A549 (cell line): ENCODE results near the gene SENP5. TPM values are rescaled to one million over a fixed set of nuclear protein-coding genes. Genes with fewer than 3 reads are reported as not detected.
A peak's percentile ranks its signal among the peaks of the same experiment; 100 is the strongest.
"Not testable (repeated sequence)": the region's sequence is repeated elsewhere in the genome, so short reads cannot be mapped to it uniquely, and the experiment has no call there.

Experiments
- ATAC-seq, 2 experiments: fragments of 200-7000 bp in 1 of 2; fragments of >200 bp in 1 of 2; cut with Nextera tagmentation in 1 of 2; cut with Tn5 transposase in 1 of 2; 3 replicates each; pipeline versions ENCODE4 v1.8.0 to v1.9.1; 2018 to 2020; ENCODE audit warnings: mild to moderate bottlenecking in 1 of 2, moderate library complexity in 1 of 2
- CTCF ChIA-PET: fragments of 300-600 bp; sonication (Branson Sonifier 250); formaldehyde crosslinking; extraction: SDS; loops from one replicate; lab custom pipeline; 2021; ENCODE audit warnings: antibody characterized with exemption, inconsistent platforms; lab: Yijun Ruan, JAX
- POLR2A ChIA-PET: fragments of 350-600 bp; formaldehyde crosslinking; extraction: SDS; loops from one replicate; lab custom pipeline; 2021; ENCODE audit warnings: antibody characterized with exemption, inconsistent platforms; lab: Yijun Ruan, JAX
- DNase-seq, 2 experiments: peaks; one replicate each; pipeline versions ENCODE4 v3.0.0 to v3.0.0-alpha.2; 2011 to 2016; ENCODE audit warnings: low read depth in 1 of 2, low spot score in 1 of 2
- FAIRE-seq: peaks from 2 replicates; lab custom pipeline; 2011; peaks lifted over from hg19 to GRCh38; lab: Jason Lieb, UNC
- H3K27ac ChIP-seq, 2 experiments: fragments of >200 bp; sonication (Bioruptor Twin); formaldehyde crosslinking; 3 replicates each; pipeline ENCODE4 v1.5.1; 2016 to 2017
- H3K4me1 ChIP-seq: fragments of >200 bp; sonication (Bioruptor Twin); formaldehyde crosslinking; 3 replicates; pipeline ENCODE4 v1.6.1; 2016
- H3K4me2 ChIP-seq: fragments of >200 bp; sonication (Bioruptor Twin); formaldehyde crosslinking; 3 replicates; pipeline ENCODE4 v1.6.1; 2016
- H3K4me3 ChIP-seq: fragments of >200 bp; sonication (Bioruptor Twin); formaldehyde crosslinking; 3 replicates; pipeline ENCODE4 v1.5.1; 2016
- H3K9me3 ChIP-seq: fragments of >200 bp; sonication (Bioruptor Twin); formaldehyde crosslinking; 3 replicates; pipeline ENCODE4 v1.6.1; 2016
- BCL3 ChIP-seq: fragments of >200 bp; sonication (Bioruptor Twin); formaldehyde crosslinking; IDR thresholded peaks from 3 replicates; pipeline ENCODE4 v1.6.1; 2016
- CHD4 ChIP-seq: fragments of 200-600 bp; sonication (generic); IDR thresholded peaks from 2 replicates; pipeline ENCODE4 v1.6.1; 2016; ENCODE audit warnings: antibody characterized with exemption, mild to moderate bottlenecking, borderline replicate concordance
- ELK1 ChIP-seq: fragments of 150-350 bp; IDR thresholded peaks from 2 replicates; pipeline ENCODE4 v1.6.1; 2014; ENCODE audit warnings: low read depth, mild to moderate bottlenecking, low read length
- EP300 ChIP-seq, 2 experiments: fragments of >200 bp; sonication (Bioruptor Twin); formaldehyde crosslinking; IDR thresholded peaks; 2 replicates in 1 of 2; 3 replicates in 1 of 2; pipeline ENCODE4 v1.6.1; 2016 to 2017
- FOSL2 ChIP-seq, 2 experiments: fragments of 450-650 bp in 1 of 2; fragments of >200 bp in 1 of 2; sonication (Bioruptor Twin) in 1 of 2; formaldehyde crosslinking; IDR thresholded peaks; 2 replicates each; pipeline versions ENCODE4 v1.5.0 to v1.6.1; 2016 to 2020; ENCODE audit warnings: mild to moderate bottlenecking in 1 of 2, moderate library complexity in 1 of 2
- FOXS1 ChIP-seq: fragments of 250-450 bp; sonication (Bioruptor Pico); IDR thresholded peaks from 2 replicates; pipeline ENCODE4 v1.5.0; 2020; ENCODE audit warnings: mild to moderate bottlenecking, moderate library complexity
- GATA3 ChIP-seq: IDR thresholded peaks from 2 replicates; pipeline ENCODE4 v1.6.1; 2012; ENCODE audit warnings: borderline replicate concordance
- HDAC2 ChIP-seq: fragments of 200-600 bp; sonication (generic); IDR thresholded peaks from 2 replicates; pipeline ENCODE4 v1.6.1; 2016
- HMGXB4 ChIP-seq: fragments of 250-450 bp; sonication (Bioruptor Pico); IDR thresholded peaks from 2 replicates; pipeline ENCODE4 v1.5.0; 2021; ENCODE audit warnings: mild to moderate bottlenecking, moderate library complexity, borderline replicate concordance
- HOXB13 ChIP-seq: fragments of 250-450 bp; sonication (Bioruptor Pico); IDR thresholded peaks from 2 replicates; pipeline ENCODE4 v1.5.0; 2020; ENCODE audit warnings: low read depth, mild to moderate bottlenecking, moderate library complexity
- MAFK ChIP-seq: fragments of 450-650 bp; IDR thresholded peaks from 2 replicates; pipeline ENCODE4 v1.6.1; 2014; ENCODE audit not compliant: partially characterized antibody
- MYC ChIP-seq: IDR thresholded peaks from 2 replicates; pipeline ENCODE4 v1.6.1; 2012; ENCODE audit warnings: mild to moderate bottlenecking, inconsistent platforms, low read length, improper control_type of control experiment, borderline replicate concordance
- NFE2L2 ChIP-seq: fragments of 150-350 bp; conservative IDR thresholded peaks from 2 replicates; pipeline ENCODE4 v1.6.1; 2014; ENCODE audit warnings: low read length
- NPAS2 ChIP-seq: fragments of 250-450 bp; sonication (Bioruptor Pico); IDR thresholded peaks from 2 replicates; pipeline ENCODE4 v1.8.0; 2022; ENCODE audit warnings: mild to moderate bottlenecking, moderate library complexity, borderline replicate concordance
- POLR2A ChIP-seq: IDR thresholded peaks from 2 replicates; pipeline ENCODE4 v1.6.1; 2012; ENCODE audit warnings: mild to moderate bottlenecking, low read length
- POLR2AphosphoS2 ChIP-seq: conservative IDR thresholded peaks from 2 replicates; pipeline ENCODE4 v1.6.1; 2012; ENCODE audit warnings: low read length, improper control_type of control experiment, inconsistent platforms
- RARB ChIP-seq: fragments of 250-450 bp; sonication (Bioruptor Pico); IDR thresholded peaks from 2 replicates; pipeline ENCODE4 v1.8.0; 2021; ENCODE audit warnings: mild to moderate bottlenecking, moderate library complexity
- RCOR1 ChIP-seq: fragments of 150-350 bp; IDR thresholded peaks from 2 replicates; pipeline ENCODE4 v1.6.1; 2014; ENCODE audit warnings: antibody characterized with exemption, low read length, low read depth
- RFX5 ChIP-seq: fragments of 450-650 bp; IDR thresholded peaks from 2 replicates; pipeline ENCODE4 v1.7.1; 2014; ENCODE audit warnings: antibody characterized with exemption, mild to moderate bottlenecking, moderate library complexity
- SMC3 ChIP-seq: fragments of >200 bp; sonication (Bioruptor Twin); formaldehyde crosslinking; IDR thresholded peaks from 3 replicates; pipeline ENCODE4 v1.6.1; 2018; ENCODE audit warnings: inconsistent platforms
- TP53 ChIP-seq: fragments of 250-450 bp; sonication (Bioruptor Pico); IDR thresholded peaks from 2 replicates; pipeline ENCODE4 v1.5.0; 2021; ENCODE audit warnings: mild to moderate bottlenecking, moderate library complexity
- ZC3H11A ChIP-seq: fragments of 450-650 bp; IDR thresholded peaks from 2 replicates; pipeline ENCODE4 v1.6.1; 2014; ENCODE audit warnings: antibody characterized with exemption, mild to moderate bottlenecking
- ZFP36 ChIP-seq: fragments of 450-650 bp; IDR thresholded peaks from 2 replicates; pipeline ENCODE4 v1.6.1; 2014; ENCODE audit warnings: borderline replicate concordance; ENCODE audit not compliant: partially characterized antibody
- ZNF302 ChIP-seq: fragments of 250-450 bp; sonication (Bioruptor Pico); IDR thresholded peaks from 2 replicates; pipeline ENCODE4 v1.9.0; 2021; ENCODE audit warnings: inconsistent platforms, mild to moderate bottlenecking, moderate library complexity
- WGBS: methylation state at CpG from one replicate; pipeline ENCODE4 v1.1.6; 2017; ENCODE audit errors: missing lambda C conversion rate; 5-methylcytosine and 5-hydroxymethylcytosine counted together
- polyA plus RNA-seq, 4 experiments: library from polyadenylated mRNA; depleted of rRNA in 3 of 4; stranded (reverse); fragments of >200 nt; fragmentation: RNase III in 1 of 4; extraction: RNeasy Plus Mini Kit Qiagen cat#74134 plus additional on column Dnase treatment in 1 of 4; gene quantifications; 2 replicates in 3 of 4; 3 replicates in 1 of 4; pipeline ENCODE4 v1.2.3, GENCODE V29; 2011 to 2017

The SENP5 gene
- polyA plus RNA-seq, 2 of the 4 experiments (the other 2 are of a cell fraction) = 6.8 to 12.9 TPM

- DNase-seq = no peak
- ChIA-PET CTCF (interaction anchor here (1.0 to 2.2 kb wide), 7 partner anchors 10 to 336 kb away, joined by 3 to 6 read pairs (median 4); partner anchors contain the start of gene PIGZ), POLR2A (interaction anchor here (0.8 to 1.5 kb wide), 8 partner anchors 11 to 374 kb away, joined by 3 to 10 read pairs (median 4); partner anchors contain the start of genes CEP19, FBXO45, PAK2 and PIGX)
- peak overlapping the region; percentile 89 for H3K4me3 ChIP-seq
- no peaks in the 10 kb centered on the region for H3K9me3 ChIP-seq
- FAIRE-seq = no peak
- TF ChIP-seq RCOR1 (no peak), CHD4 (no peak), MAFK (no peak), BCL3 (no peak), ZNF302 (no peak), RARB (no peak), SMC3 (no peak), FOSL2 (IDR thresholded peaks at IDR 0.05) (no peak), FOSL2 (CRISPR knock-in tag; IDR thresholded peaks at IDR 0.05) (no peak), ZFP36 (no peak), ELK1 (no peak), RFX5 (no peak), HDAC2 (no peak)
- ATAC-seq = peak; percentile 8 to 21; a peak in 4 of 6 replicates
- H3K4me1 ChIP-seq = peaks cover 9% of the 10 kb centered on the region; the same call in 2 of the 3 replicates
- H3K4me2 ChIP-seq = peak overlapping the region; percentile 98
- WGBS = 0% methylated on average over 4 of the region's 25 CpGs
- H3K27ac ChIP-seq = peak overlapping the region; percentile 74 to 98
These were observed 75.2 kb downstream of the SENP5 start for GRCh38 chr3:196942915-196943277.

GRCh38 chr3:196944037-196944790, 76.5 kb downstream of the SENP5 start:
- H3K4me2 ChIP-seq = peak overlapping the region; percentile 98
- H3K9me3 ChIP-seq, FAIRE-seq, H3K4me3 ChIP-seq, CTCF ChIA-PET, ATAC-seq, H3K4me1 ChIP-seq, POLR2A ChIA-PET, H3K27ac ChIP-seq, DNase-seq: not testable (repeated sequence)
- 88% methylated on average over 12 of the region's 14 CpGs for WGBS

- Histone ChIP-seq H3K27ac (no peak overlapping the region), H3K4me3 (no peak overlapping the region), H3K9me3 (no peaks in the 10 kb centered on the region), H3K4me2 (no peak overlapping the region), H3K4me1 (peaks cover 4% of the 10 kb centered on the region; the same call in 1 of the 3 replicates)
- ChIA-PET CTCF (interaction anchor here (1.9 kb wide), 1 partner anchor 11 kb away, joined by 4 read pairs; no protein-coding TSS in a partner anchor), POLR2A (no interaction called here)
- WGBS = 75% methylated on average over 6 of the region's 10 CpGs
- FAIRE-seq (no peak), DNase-seq (peak in 1 of 2 experiments; percentile 38), ATAC-seq (peak; percentile 77 to 79)
- no peak for TF ChIP-seq FOSL2 (IDR thresholded peaks at IDR 0.05)
- TF ChIP-seq FOSL2 (CRISPR knock-in tag; IDR thresholded peaks at IDR 0.05) = no peak
- no peak for TF ChIP-seq HOXB13 (CRISPR knock-in tag)
- TF ChIP-seq POLR2A = no peak
- no peak for TF ChIP-seq ELK1
- TF ChIP-seq POLR2AphosphoS2 = no peak
- no peak for TF ChIP-seq HMGXB4 (CRISPR knock-in tag)
- no peak for TF ChIP-seq NPAS2 (CRISPR knock-in tag)
- no peak for TF ChIP-seq EP300 (IDR thresholded peaks at IDR 0.05)
- no peak for TF ChIP-seq GATA3
- no peak for TF ChIP-seq MYC
- no peak for TF ChIP-seq NFE2L2
- TF ChIP-seq TP53 = no peak
- TF ChIP-seq FOXS1 (CRISPR knock-in tag) = no peak
- no peak for TF ChIP-seq ZC3H11A
These were observed 79.6 kb downstream of the SENP5 start for GRCh38 chr3:196947136-196947859.
